HG03439 (cell line): ENCODE measurements around the gene SRP9.
A peak's percentile ranks its signal among the peaks of the same experiment; 100 is the strongest.

Experiments used
- ATAC-seq: cut with Tn5 transposase; IDR thresholded peaks from one replicate; pipeline ENCODE4 v1.9.1; 2021; ENCODE audit warnings: mild to moderate bottlenecking, moderate library complexity; ENCODE audit not compliant: unreplicated experiment

SRP9 gene, protein sequence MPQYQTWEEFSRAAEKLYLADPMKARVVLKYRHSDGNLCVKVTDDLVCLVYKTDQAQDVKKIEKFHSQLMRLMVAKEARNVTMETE

DNA sequence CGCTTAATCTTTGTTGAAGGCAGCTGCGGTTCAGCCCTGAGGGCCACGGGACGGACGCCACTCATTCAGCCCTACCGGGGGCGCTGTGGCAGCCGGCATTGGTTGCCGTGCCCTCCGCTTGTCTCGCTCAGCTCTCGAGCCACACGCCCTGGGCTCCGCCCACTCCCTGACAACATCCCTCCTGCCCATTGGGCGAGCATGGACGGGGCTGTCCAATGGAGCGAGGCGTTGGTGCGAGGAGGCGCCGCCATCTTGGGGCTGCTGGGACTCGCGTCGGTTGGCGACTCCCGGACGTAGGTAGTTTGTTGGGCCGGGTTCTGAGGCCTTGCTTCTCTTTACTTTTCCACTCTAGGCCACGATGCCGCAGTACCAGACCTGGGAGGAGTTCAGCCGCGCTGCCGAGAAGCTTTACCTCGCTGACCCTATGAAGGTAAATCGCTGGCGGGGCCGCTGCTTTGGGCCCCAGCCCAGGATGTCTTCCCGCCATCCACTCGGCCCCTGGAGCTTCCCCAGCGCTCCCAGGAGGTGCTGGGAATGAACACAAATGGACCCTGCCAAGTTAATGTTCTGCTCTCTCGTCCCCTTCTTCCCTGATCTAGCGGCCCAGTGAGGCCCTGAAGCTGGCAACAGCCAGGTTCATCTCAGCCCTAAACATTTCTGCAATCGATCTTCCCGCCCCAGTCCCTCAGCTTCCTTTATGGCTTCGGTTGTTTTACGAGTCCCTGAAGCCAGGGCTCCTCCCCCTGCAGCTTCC lies at the start of gene SRP9:
TSS of gene SRP9 (plus strand) at position 244 of the 754 bp plus-strand sequence. CDS start at position 359, 115 bp downstream.
- peak; percentile 100 for ATAC-seq

DNA sequence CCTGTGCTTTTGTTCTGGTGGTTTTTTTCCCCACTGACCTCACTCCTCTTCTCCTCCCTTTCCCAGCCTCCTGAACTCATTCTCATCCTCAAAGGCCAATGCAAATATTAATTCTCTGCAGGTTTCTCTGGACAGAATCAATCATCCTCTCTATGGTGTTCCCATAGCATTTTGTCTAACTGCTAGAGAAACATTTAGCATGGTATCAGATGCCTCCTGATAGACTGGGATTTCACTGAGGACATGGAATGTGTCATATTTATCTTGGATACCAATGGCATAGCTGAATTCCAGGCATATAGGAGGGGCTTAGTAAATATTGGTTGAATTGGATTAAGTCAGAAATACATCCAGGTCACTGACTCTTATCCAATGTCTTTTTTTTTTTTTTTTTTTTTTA lies 46.1 kb upstream of the SRP9 start:
- ATAC-seq, result no peak

DNA sequence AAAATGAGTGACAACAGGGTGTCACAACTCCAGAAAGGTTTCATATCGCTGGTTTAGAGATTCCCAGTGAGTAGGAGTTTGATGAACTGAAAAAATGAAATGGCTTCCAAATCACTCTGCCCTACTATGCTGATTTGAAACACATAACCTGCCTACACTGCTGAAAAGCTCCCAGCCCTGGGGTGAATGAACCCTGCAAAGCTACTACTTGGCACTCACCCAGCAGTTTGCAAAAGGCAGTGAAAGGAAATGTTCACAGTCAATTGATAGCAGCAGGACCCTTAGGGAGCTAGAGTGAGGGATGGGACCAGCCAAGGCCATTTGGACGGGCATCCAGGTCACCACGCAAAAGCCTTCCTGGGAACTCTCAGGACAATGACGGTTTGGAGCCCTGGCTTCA lies 44.4 kb upstream of the SRP9 start:
- no peak for ATAC-seq

DNA sequence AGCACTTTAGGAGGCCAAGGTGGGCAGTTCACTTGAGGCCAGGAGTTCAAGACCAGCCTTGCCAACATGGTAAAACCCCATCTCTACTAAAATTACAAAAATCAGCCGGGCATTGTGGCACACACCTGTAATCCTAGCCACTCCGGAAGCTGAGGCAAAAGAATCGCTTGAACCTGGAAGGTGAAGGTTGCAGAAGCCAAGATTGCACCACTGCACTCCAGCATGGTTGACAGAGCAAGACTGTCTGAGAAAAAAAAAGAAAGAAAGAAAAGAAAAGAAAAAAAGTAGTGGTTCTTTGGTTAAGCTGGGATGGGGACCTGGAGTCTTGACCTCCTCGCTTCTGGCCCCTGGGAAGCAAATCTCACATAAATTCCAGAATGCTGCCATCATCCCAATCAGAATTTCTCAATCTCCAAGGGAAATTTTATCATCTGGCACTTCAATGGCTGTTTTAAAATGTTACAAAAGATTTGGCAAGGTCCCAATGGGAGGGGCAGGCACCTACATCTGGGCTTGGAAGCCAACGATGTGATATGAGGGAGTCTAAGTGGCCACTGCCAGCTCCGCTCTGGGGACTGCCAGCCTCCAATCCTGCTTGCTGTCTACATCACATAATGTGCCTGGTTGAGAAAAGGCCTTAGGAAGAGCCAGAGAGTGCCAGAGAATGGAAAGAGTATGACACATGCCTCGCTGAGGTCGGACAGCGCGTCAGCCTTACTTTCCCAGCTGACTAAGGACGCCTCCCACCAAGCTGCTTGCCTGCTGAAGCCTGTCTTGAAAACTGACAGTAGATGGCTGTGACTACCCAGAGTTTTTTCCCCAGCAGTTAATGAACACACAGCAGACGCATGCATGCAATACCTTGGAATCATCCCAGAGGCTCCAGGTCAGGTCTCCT lies 42.1 kb upstream of the SRP9 start:
- ATAC-seq, result no peak

DNA sequence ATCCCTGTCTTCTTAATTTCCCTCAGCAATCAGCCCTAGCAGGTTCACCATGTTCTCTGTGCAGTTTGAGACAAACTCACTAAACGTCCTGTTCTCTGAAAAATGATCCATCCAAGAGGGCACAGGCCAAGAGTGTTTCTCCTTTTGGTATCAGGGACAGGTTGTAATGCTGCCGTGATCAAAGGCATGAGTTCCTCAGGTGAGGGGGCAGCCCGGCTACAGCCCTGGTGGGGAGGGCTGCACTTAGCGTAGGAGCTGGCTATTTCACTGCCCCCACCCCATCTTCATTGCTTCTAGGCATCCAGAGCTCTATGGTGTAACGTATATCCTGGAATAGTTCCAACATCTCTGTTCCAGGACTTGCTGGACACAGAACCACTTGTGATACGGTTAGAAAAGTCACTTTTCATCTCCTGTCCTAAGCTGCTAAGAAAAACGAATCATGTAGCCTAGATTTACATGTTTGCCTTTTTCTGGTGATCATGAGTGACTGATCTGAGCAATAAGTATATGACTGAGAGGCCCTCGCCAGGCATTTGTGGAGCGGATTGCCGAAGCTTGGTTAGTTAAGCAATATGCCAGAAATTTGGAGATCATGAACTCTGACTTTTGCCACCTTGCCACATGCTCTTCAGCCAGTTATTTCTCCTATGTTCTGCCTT lies 41.1 kb upstream of the SRP9 start:
- no peak for ATAC-seq

DNA sequence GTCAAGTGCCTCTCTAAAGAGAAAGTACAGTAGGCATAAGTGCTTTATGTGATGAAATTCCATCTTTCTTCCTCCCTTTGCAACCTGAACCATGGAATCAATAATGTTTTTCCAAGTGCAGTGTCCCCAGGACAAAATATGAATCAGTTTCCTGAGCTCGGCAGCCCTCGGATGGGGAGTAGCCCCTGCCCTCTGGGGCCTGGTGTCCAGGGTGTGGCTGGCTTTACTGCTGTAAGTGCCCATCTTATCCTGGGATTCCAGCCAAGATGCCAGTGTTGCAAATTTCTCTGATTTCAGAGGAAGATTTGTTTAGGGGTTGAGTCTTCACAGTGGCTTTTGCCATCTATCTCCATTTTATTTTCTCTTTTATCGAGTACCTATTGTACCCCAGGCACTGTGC lies 40.5 kb upstream of the SRP9 start:
- no peak for ATAC-seq

DNA sequence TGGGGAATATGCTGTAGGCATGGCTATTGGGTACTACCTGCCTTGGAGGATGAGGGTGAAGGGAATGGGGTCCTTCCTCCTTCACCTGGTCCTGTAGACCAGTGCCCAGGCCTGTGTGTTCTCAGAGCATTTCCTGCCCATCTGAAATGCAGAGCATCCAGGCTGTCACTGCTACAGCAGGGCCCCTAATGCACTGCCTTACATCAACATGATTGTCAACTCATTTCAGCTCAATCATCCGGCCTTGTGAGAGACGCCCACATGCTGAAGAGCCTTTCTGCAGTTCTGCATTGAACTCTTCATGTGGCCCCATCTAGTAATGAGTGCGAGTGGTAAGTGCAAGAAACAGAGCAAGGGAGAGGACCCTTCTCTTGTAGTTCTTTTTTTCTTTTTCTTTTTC lies 39.8 kb upstream of the SRP9 start:
- no peak for ATAC-seq

DNA sequence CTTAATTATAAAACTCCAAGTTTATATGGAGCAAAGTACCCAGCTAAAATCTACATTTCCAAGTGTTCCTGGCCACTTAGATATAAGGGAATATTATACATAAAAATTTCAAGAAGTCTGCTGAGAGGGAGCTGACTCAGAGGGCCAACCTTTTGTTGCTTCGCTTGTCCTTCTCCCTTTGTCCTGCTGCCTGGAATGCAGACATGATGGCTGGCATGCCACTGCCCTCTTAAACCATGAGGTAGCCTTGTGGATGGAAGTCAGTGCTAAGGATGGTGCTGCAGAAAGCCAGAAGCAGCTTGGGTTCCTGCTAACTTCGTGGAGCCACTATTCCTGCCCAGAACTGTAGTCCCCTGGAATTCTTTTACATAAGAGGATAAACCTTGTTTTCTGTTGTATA lies 38.9 kb upstream of the SRP9 start:
- ATAC-seq, result no peak

DNA sequence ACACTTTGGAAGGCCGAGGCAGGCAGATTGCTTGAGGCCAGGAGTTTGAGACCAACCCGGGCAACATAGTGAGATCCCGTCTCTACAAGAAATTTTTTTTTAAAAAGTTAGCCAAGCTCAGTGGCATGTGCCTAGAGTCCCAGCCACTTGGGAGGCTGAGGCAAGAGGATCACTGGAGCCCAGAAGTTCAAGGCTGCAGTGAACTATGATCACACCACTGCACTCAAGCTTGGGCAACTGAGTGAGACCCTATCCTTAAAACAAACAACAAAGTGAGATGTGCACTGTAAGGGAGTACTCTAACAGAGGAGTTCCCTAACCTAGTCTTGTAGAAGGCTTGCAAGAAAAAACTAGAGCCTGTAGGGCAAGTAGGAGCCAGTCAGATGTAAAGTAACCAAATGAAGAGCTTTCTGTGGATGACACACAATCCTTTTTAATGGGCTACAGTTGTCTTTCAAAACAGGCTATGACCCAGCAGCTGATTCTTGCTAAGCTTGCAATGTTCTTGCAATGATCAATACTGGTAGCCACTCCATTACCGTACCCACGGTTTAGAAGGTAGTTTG lies 38.0 kb upstream of the SRP9 start:
- ATAC-seq, result no peak

DNA sequence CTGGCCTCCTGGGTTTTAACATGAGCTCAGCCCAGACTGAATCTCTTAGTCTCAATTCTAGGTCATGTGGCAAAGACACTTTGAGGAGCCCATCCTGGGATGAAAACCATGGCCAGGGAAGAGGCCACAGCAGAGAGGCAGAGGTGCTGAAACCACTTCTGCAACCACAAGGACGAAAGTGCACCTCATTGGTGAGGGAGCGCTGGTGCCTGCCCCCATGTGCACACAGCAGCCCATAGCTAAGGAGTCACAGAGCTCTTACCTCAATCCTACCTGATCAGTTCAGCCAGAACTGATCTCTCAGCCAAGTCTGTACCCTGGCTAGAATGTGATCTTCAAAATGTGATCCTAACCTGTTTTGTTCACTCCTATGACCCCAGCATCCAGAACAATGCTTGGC lies 32.9 kb upstream of the SRP9 start:
- no peak for ATAC-seq

DNA sequence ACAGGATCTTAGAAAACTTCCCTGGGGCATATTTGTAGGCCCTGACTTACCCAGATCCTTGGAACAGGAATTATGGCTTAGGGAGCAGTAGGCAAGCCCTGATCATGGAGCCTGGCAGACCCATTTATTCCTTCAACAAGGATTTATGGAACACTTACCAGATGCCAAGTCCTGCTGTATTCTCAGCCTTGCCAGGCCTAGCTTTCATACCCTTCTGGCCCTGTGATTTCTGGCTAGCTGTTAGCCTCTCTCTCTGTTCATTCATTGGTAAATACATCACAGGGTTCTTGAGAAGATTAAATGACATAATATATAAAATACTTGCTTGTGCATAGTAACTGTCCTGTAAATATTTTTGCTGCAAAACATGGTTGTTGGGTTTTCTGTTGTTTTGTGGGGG lies 32.4 kb upstream of the SRP9 start:
- no peak for ATAC-seq

DNA sequence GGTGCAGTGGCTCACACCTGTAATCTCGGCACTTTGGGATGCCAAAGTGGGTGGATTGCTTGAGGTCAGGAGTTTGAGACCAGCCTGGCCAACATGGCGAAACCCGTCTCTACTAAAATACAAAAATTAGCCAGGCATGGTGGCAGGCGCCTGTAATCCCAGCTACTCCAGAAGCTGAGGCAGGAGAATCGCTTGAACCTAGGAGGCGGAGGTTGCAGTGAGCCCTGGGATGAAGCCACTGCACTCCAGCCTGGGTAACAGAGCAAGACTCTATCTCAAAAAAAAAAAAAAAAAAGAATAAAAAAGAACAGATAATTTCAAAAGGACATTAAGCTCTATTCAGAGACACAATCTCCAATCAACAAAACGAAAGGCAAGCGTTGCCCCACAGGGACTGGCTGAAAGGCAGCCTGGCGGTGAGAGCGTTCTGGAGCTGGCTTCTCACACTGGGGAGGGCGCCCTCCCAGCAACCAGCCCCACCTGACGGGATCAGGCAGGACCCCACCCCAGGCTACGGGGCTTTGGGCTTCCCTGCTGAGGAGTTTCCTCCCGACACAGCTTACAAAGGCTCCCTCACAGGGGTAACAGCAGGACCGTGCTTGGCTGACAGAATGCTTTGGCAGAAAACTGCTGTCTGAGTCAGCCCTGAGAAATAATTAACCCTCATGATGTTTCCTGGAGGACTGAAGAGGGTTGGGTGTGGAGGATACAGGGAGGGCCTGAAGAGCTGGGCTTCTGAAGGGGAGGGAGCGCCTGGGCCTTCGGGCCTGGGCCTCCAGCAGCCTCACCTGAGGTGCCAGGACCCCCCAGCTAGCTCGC lies 31.1 kb upstream of the SRP9 start:
- no peak for ATAC-seq

DNA sequence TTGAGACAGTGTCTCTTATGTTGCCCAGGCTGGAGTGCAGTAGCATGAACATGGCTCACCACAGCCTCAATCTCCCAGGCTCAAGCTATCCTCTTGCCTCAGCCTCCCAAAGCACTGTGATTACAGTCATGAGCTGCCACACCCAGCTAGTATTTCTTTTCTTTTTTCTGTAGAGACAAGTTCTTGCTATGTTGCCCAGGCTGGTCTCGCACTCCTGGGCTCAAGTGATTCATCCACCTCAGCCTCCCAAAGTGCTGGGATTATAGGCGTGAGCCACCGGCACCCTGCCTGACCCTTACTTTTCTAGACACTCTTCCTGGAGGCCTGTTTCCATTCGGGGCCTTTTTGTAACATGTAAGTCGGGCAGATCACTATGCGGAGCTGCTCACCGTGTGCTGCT lies 30.1 kb upstream of the SRP9 start:
- ATAC-seq, result no peak

DNA sequence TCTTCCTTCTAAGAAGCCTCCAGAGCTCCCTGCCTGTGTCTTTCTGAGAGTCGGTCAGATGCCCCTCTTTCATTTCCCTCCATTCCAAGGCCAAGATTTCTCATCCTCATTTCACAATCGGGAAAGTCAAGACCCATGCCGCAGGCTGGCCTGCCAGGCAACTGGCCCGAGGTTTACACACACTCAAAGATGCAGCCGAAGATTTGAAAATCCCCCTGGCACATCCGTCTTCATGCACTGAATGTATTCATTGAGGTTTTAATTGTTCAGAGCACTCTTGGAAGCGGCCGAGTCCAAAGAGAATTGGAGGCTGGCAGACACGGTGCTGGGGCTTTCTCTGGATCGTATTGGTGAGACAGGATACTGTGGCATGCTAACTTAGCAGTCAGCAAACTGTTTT lies 29.1 kb upstream of the SRP9 start:
- no peak for ATAC-seq

DNA sequence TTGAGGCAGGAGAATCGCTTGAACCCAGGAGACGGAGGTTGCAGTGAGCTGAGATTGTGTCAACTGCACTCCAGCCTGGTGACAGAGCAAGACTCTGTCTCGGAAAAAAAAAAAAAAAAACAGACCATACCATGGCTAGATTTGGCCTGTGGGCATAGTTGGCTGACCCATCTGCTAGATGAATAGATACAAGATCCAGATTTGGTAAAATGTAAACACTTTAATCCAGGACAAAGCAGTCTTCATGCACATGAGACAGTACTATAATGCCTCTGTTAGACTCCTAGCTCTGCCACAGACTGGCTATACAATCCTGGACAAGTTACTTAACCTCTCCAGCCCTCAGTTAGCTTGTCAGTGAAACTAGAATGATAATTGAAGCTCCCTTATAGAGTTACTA lies 27.9 kb upstream of the SRP9 start:
- no peak for ATAC-seq

DNA sequence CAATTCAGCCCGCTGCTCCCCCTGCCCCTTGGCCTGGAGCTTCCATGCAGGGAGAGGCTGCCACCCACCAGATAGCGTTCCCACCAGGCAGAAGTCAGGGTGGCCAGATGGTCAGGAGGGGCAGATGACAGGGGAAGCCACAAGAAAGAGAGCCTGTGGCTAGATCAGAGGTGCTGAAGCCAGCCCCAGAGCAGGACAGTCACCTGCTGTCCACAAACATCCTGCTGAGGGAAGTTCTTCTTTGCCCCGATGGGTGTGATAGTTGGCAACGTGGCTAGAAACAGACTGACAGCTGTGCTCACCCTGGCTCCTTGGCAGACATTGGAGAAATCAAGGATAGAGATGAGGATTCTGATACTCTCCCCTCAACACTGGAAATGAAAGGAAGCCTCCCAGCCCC lies 27.2 kb upstream of the SRP9 start:
- ATAC-seq, result no peak

DNA sequence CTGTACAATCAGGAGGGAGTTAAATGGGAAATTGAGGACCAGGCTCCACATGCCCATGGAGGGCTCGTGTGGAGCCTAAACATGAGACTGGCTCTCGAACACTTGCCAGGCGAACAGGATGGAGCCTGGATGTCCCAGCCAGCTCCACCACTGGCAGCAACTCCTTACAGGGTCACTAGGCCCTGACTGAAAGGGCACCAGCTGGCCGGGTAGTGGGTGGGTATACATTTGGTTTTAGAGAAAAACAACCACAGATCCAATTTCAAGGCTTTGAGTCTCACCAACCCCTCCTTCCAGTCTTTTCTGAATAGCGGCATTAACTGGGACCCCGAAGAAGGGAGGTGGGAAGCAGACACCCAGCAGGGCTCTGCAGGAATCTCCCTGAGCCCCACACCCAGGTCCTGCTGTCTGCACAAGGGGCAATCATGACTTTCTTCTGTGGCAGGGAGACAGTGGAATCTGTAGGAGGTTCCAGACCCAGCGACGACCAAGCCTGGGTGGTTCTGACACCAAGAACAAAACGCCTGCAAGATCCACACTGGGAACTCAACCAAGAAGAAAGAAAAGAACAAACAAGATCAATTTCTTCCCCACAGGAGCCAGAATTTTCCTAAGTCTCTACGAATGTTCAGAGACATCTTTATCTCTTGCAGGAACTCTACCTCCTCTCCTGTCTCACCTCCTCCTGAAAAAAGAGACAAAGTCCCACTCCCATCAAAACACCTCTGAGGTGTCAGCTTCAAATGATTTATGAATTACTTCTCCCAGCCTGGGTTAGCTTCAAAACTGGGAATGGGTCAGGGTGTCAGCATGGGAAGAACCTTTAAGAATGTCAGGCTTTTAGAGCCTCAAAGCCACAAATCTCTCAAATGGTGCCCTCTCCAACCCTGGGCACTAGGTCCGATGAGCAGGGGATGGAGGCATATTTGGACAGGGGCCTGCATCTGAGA lies 26.5 kb upstream of the SRP9 start:
- ATAC-seq, result no peak

DNA sequence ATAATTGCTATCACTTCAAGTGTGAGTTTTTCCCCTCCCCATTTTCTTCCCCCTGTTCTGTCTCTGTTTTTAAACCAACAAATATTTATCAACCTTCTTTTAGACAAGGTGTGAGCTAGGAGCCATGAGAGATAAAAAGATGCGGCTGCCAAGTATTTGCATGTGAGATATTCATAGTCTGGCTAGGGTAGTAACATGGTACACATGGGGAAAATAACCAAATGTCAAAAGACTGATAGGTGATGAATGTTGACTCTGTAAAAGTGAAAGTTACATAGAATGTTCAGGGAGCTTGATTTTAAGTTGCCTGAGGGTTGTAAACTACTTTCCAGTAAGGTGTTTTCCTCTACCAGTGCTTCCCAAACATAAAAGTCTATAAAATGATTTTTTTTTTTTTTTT lies 25.4 kb upstream of the SRP9 start:
- no peak for ATAC-seq

DNA sequence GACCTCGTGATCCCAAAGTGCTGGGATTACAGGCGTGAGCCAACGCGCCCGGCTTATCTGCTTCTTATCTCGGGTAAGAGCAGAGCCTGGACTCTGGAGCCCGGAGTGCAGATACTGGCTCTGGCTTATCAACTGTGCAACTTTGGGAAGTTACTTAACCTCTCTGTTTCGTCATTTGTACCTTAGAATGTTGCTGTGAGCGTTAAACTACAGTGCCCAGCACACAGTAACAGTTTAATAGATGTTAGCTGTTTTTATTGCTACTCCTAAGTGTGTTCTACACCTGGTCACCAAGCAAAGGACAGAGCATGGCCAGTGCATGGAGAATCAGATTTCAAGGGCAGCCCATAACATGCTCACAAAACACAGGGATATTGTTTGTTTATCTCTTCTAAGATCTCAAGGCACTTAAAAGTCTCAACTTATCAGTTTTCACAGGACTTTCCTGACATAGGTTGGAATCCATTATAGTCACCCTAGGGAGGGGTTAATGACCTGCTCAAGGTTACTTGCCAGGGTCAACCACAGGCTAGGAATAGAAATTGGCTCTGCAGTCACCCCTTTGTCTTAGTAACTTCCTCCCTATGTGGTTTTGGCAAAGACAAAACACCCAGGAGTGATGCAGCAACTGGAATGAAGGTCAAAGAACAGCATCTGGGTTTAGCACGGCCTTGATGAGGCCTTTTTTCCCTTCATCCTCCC lies 22.5 kb upstream of the SRP9 start:
- no peak for ATAC-seq
